Lower leg skin (tissue), 4 donors: ENCODE data around the gene ATF2. TPM values are rescaled to one million over a fixed set of nuclear protein-coding genes. Genes with fewer than 3 reads are reported as not detected.

Experiments
- DNase-seq, 2 donors: peaks; one replicate each; pipeline ENCODE4 v3.0.0-alpha.2; 2019; ENCODE audit warnings: low spot score in 2 of 2
- H3K4me3 ChIP-seq: fragments of 200-600 bp; sonication (generic); 2 replicates; pipeline ENCODE4 v1.5.1; 2017; ENCODE audit warnings: mild to moderate bottlenecking, low read depth; ENCODE audit not compliant: poor library complexity, severe bottlenecking
- POLR2A ChIP-seq, 2 donors: fragments of 450-650 bp; IDR thresholded peaks; one replicate each; pipeline ENCODE4 v1.6.1; 2016 to 2017; ENCODE audit warnings: antibody characterized with exemption in 2 of 2, mild to moderate bottlenecking in 1 of 2, moderate library complexity in 1 of 2
- WGBS, 2 donors: methylation state at CpG; one replicate each; pipeline ENCODE4 v1.1.5; 2018; 5-methylcytosine and 5-hydroxymethylcytosine counted together
- intact Hi-C: fragments of 100-400 bp; cut with DNase I; formaldehyde crosslinking; loops from one replicate; pipeline ENCODE4 v1.15.0; 2023; ENCODE audit warnings: low total_unique reads
- total RNA-seq, 4 donors: library from RNA; depleted of rRNA; stranded (reverse); fragments of >200 nt; gene quantifications; one replicate each; pipeline ENCODE4 v1.1.0, GENCODE V29; 2016
- TF ChIP-seq, protein P1 (sequence below), 3 donors: fragments of 450-650 bp; IDR thresholded peaks; one replicate each; pipeline ENCODE4 v1.5.1; 2016; ENCODE audit warnings: antibody characterized with exemption in 3 of 3, mild to moderate bottlenecking in 3 of 3, moderate library complexity in 2 of 3

The ATF2 gene
- total RNA-seq, 4 donors from 2014 or later: 19.1 to 24.5 (median 21.5) TPM

DNA sequence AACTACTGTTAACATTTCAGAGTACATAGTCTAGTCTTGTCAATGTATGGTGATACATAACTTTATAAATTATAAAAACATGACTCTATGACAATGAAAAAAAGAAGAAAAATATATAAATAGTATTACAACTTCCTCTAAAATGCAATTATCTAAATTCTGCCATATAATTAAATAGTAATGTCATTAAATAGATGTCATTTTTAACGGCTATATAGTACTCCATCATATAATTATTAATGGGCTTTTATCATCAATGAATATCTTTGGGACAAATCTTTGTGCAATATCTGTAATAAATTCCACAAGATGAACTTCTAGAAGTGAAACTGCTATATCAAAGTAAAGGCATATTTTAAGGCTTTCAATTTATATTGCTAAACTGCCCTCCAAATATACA is 24.8 kb downstream of the ATF2 start:
- H3K4me3 ChIP-seq: no peak overlapping the region
- intact Hi-C loops: no loop called here
- TF ChIP-seq POLR2A (IDR thresholded peaks at IDR 0.05): no peak
- TF ChIP-seq, protein P1, sequence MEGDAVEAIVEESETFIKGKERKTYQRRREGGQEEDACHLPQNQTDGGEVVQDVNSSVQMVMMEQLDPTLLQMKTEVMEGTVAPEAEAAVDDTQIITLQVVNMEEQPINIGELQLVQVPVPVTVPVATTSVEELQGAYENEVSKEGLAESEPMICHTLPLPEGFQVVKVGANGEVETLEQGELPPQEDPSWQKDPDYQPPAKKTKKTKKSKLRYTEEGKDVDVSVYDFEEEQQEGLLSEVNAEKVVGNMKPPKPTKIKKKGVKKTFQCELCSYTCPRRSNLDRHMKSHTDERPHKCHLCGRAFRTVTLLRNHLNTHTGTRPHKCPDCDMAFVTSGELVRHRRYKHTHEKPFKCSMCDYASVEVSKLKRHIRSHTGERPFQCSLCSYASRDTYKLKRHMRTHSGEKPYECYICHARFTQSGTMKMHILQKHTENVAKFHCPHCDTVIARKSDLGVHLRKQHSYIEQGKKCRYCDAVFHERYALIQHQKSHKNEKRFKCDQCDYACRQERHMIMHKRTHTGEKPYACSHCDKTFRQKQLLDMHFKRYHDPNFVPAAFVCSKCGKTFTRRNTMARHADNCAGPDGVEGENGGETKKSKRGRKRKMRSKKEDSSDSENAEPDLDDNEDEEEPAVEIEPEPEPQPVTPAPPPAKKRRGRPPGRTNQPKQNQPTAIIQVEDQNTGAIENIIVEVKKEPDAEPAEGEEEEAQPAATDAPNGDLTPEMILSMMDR (IDR thresholded peaks at IDR 0.05): no peak
- no peak for DNase-seq
- 96 to 97% methylated on average over 1 of the region's 1 CpG for WGBS, 2 donors

DNA sequence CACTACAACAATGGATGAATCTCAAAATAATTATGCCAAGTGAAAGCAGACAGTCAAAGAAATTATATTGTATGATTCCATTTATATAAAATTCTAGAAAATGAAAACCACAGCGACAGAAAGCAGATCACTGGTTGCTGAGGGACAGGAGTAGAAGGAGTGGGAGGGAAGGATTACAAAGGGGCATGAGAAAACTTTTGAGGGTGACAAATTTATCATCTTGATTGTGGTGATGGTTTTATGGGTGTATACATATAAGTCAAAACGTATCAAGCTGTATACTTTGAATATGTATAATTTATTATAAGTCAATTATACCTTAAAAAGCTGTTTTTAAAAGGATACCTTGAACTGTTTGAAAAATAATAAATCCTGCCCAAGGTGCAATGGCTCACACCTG is 27.7 kb downstream of the ATF2 start:
- H3K4me3 ChIP-seq: no peak overlapping the region
- intact Hi-C loops: no loop called here
- 56 to 60% methylated on average over 2 of the region's 2 CpGs for WGBS, 2 donors
- TF ChIP-seq POLR2A (IDR thresholded peaks at IDR 0.05): no peak
- TF ChIP-seq, protein P1 (IDR thresholded peaks at IDR 0.05): no peak
- DNase-seq: no peak

DNA sequence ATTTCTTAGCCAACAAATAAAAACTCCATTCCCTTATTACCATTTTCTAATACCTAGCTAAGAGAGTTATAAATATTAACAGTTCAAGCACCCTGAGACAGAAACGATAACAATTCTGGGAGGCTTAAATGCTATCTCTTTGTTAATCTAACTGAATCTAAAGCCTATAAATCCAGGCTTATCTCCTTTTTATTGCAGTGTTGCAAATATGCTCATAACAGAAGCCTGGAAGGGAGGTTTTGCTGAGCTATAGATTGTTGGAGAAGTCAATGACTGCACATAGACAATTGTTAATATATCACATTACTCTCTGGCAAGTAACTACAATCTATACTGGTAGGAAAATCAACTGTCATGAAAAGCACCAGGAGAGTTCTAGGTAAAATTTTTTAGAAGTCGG is 30.2 kb downstream of the ATF2 start:
- 72 to 82% methylated on average over 2 of the region's 2 CpGs for WGBS, 2 donors
- H3K4me3 ChIP-seq: no peak overlapping the region
- intact Hi-C loops: no loop called here
- no peak for DNase-seq
- TF ChIP-seq, protein P1 (IDR thresholded peaks at IDR 0.05): no peak
- no peak for TF ChIP-seq POLR2A (IDR thresholded peaks at IDR 0.05)

- intact Hi-C loops: no loop called here
- no peak overlapping the region for H3K4me3 ChIP-seq
- no peak for DNase-seq
- TF ChIP-seq POLR2A (IDR thresholded peaks at IDR 0.05): no peak
- TF ChIP-seq, protein P1 (IDR thresholded peaks at IDR 0.05): no peak
These were observed 31.4 kb downstream of the ATF2 start for GRCh38 chr2:175136334-175137215.

GRCh38 chr2:175135862-175136261 is 32.1 kb downstream of the ATF2 start:
- no peak for DNase-seq
- H3K4me3 ChIP-seq: no peak overlapping the region
- 67 to 72% methylated on average over 2 of the region's 2 CpGs for WGBS, 2 donors
- TF ChIP-seq, protein P1 (IDR thresholded peaks at IDR 0.05): no peak
- TF ChIP-seq POLR2A (IDR thresholded peaks at IDR 0.05): no peak
- intact Hi-C loops: no loop called here
